HepG2 (cell line): ENCODE results near the gene ZWILCH. TPM values are rescaled to one million over a fixed set of nuclear protein-coding genes. Genes with fewer than 3 reads are reported as not detected.

Source experiments
- DR1 ChIP-seq: sonication (generic); formaldehyde crosslinking; IDR thresholded peaks from 2 replicates; pipeline ENCODE4 v1.8.0; 2021; ENCODE audit warnings: mild to moderate bottlenecking, missing genetic modification reagents, inconsistent platforms
- HES4 ChIP-seq: sonication (generic); formaldehyde crosslinking; IDR thresholded peaks from 2 replicates; pipeline ENCODE4 v1.9.0; 2021; ENCODE audit warnings: mild to moderate bottlenecking, missing genetic modification reagents, borderline replicate concordance
- JUND ChIP-seq: sonication (generic); formaldehyde crosslinking; IDR thresholded peaks from 2 replicates; pipeline ENCODE4 v1.8.0; 2022; ENCODE audit warnings: mild to moderate bottlenecking, missing genetic modification reagents
- MAZ ChIP-seq, 2 experiments: sonication (generic) in 1 of 2; formaldehyde crosslinking in 1 of 2; IDR thresholded peaks; 2 replicates each; pipeline versions ENCODE4 v1.5.0 to v1.6.1; 2012 to 2020; ENCODE audit warnings: low read depth in 2 of 2, mild to moderate bottlenecking in 2 of 2, borderline replicate concordance in 1 of 2, improper control_type of control experiment in 1 of 2, low read length in 1 of 2, missing genetic modification reagents in 1 of 2, moderate library complexity in 1 of 2
- MEF2D ChIP-seq: sonication (generic); formaldehyde crosslinking; IDR thresholded peaks from 2 replicates; pipeline ENCODE4 v1.5.1; 2020; ENCODE audit warnings: mild to moderate bottlenecking, missing genetic modification reagents
- MIER2 ChIP-seq: IDR thresholded peaks from 2 replicates; pipeline ENCODE4 v1.6.1; 2016; ENCODE audit warnings: missing biosample characterization, missing genetic modification reagents
- NAIF1 ChIP-seq: sonication (generic); formaldehyde crosslinking; IDR thresholded peaks from 2 replicates; pipeline ENCODE4 v1.5.0; 2020; ENCODE audit warnings: mild to moderate bottlenecking, missing genetic modification reagents, borderline replicate concordance
- RNF219 ChIP-seq: sonication (generic); formaldehyde crosslinking; IDR thresholded peaks from 2 replicates; pipeline ENCODE4 v1.5.0; 2020; ENCODE audit warnings: mild to moderate bottlenecking, missing genetic modification reagents
- RXRA ChIP-seq: sonication (generic); formaldehyde crosslinking; IDR thresholded peaks from 2 replicates; pipeline ENCODE4 v1.5.1; 2020; ENCODE audit warnings: missing genetic modification reagents
- SP2 ChIP-seq: sonication (generic); formaldehyde crosslinking; IDR thresholded peaks from 2 replicates; pipeline ENCODE4 v1.5.1; 2020; ENCODE audit warnings: mild to moderate bottlenecking, missing genetic modification reagents
- STAT5B ChIP-seq: sonication (generic); formaldehyde crosslinking; IDR thresholded peaks from 2 replicates; pipeline ENCODE4 v1.4.0; 2020; ENCODE audit warnings: missing genetic modification reagents
- THRA ChIP-seq: sonication (generic); formaldehyde crosslinking; IDR thresholded peaks from 2 replicates; pipeline ENCODE4 v1.4.0; 2020; ENCODE audit warnings: missing genetic modification reagents, borderline replicate concordance
- ZIK1 ChIP-seq: sonication (generic); formaldehyde crosslinking; IDR thresholded peaks from 2 replicates; pipeline ENCODE4 v1.5.0; 2020; ENCODE audit warnings: mild to moderate bottlenecking, low read depth, missing genetic modification reagents, borderline replicate concordance
- ZNF143 ChIP-seq: sonication (generic); formaldehyde crosslinking; IDR thresholded peaks from 2 replicates; pipeline ENCODE4 v1.4.0; 2020; ENCODE audit warnings: missing genetic modification reagents
- ZNF20 ChIP-seq: sonication (generic); formaldehyde crosslinking; IDR thresholded peaks from 2 replicates; pipeline ENCODE4 v1.4.0; 2020; ENCODE audit warnings: mild to moderate bottlenecking, moderate library complexity, missing genetic modification reagents
- ZNF274 ChIP-seq: sonication (generic); formaldehyde crosslinking; IDR thresholded peaks from 2 replicates; pipeline ENCODE4 v1.5.1; 2020; ENCODE audit warnings: mild to moderate bottlenecking, missing genetic modification reagents
- ZNF33A ChIP-seq: sonication (generic); formaldehyde crosslinking; IDR thresholded peaks from 2 replicates; pipeline ENCODE4 v1.5.1; 2020; ENCODE audit warnings: missing genetic modification reagents, mild to moderate bottlenecking, moderate library complexity, borderline replicate concordance
- ZNF441 ChIP-seq: sonication (generic); formaldehyde crosslinking; IDR thresholded peaks from 2 replicates; pipeline ENCODE4 v1.7.0; 2021; ENCODE audit warnings: missing genetic modification reagents, borderline replicate concordance
- ZNF451 ChIP-seq: sonication (generic); formaldehyde crosslinking; IDR thresholded peaks from 2 replicates; pipeline ENCODE4 v1.5.0; 2020; ENCODE audit warnings: mild to moderate bottlenecking, missing genetic modification reagents
- ZNF510 ChIP-seq: sonication (generic); formaldehyde crosslinking; IDR thresholded peaks from 2 replicates; pipeline ENCODE4 v1.4.0; 2020; ENCODE audit warnings: low read depth, mild to moderate bottlenecking, missing genetic modification reagents
- ZNF737 ChIP-seq: sonication (generic); formaldehyde crosslinking; IDR thresholded peaks from 2 replicates; pipeline ENCODE4 v1.5.0; 2020; ENCODE audit warnings: missing genetic modification reagents, mild to moderate bottlenecking, borderline replicate concordance
- ZNF891 ChIP-seq: sonication (generic); formaldehyde crosslinking; IDR thresholded peaks from 2 replicates; pipeline ENCODE4 v1.5.0; 2020; ENCODE audit warnings: mild to moderate bottlenecking, missing genetic modification reagents
- ZSCAN21 ChIP-seq: sonication (generic); formaldehyde crosslinking; IDR thresholded peaks from 2 replicates; pipeline ENCODE4 v1.8.0; 2022; ENCODE audit warnings: mild to moderate bottlenecking, missing genetic modification reagents, moderate library complexity, borderline replicate concordance
- polyA plus RNA-seq, 8 experiments: library from polyadenylated mRNA; depleted of rRNA in 3 of 8; stranded (reverse) in 7 of 8; unstranded in 1 of 8; fragments of >200 nt; fragmentation: Illumina TruSeq in 4 of 8; extraction: Trizol in 4 of 8; gene quantifications; 2 replicates each; pipeline versions ENCODE4 v1.2.1 to v1.2.3, GENCODE V29; 2011 to 2016; ENCODE audit warnings: low read depth in 4 of 8, missing spikeins in 1 of 8, mixed read lengths in 1 of 8; ENCODE audit not compliant: insufficient read depth in 1 of 8
- total RNA-seq, 5 experiments: library from RNA; depleted of rRNA; stranded (reverse); fragments of >200 nt; fragmentation: Illumina TruSeq; extraction: Trizol; gene quantifications; 2 replicates each; pipeline ENCODE4 v1.2.3, GENCODE V29; 2016; ENCODE audit warnings: low read depth in 1 of 5

ZWILCH gene
- total and polyA plus RNA-seq, 2 of the 13 experiments (the other 11 are each of a cell fraction or from before 2014, with no cell fraction given), result 9.5 to 27.8 TPM

- TF ChIP-seq JUND (CRISPR knock-in tag) (peak; percentile 73; the same call in 1 of the 2 replicates), ZNF451 (CRISPR knock-in tag) (0 out of 2 replicates have a peak, but pooled peaks have one; percentile 80), ZNF274 (peak; percentile 82; the same call in 1 of the 2 replicates), ZNF441 (CRISPR knock-in tag) (peak; percentile 31; the same call in 1 of the 2 replicates), ZNF33A (CRISPR knock-in tag) (peak; percentile 84; the same call in 1 of the 2 replicates), RXRA (no peak; the same call in 1 of the 2 replicates), HES4 (CRISPR knock-in tag) (no peak), SP2 (CRISPR knock-in tag) (no peak), STAT5B (CRISPR knock-in tag) (no peak), RNF219 (CRISPR knock-in tag) (no peak), ZNF143 (0 out of 2 replicates have a peak, but pooled peaks have one; percentile 27), ZSCAN21 (CRISPR knock-in tag) (peak; percentile 80), ZNF20 (CRISPR knock-in tag) (no peak), MIER2 (no peak), ZIK1 (CRISPR knock-in tag) (0 out of 2 replicates have a peak, but pooled peaks have one; percentile 75), THRA (CRISPR knock-in tag) (peak; percentile 45; the same call in 1 of the 2 replicates), MEF2D (CRISPR knock-in tag) (peak; percentile 67; the same call in 1 of the 2 replicates), ZNF891 (CRISPR knock-in tag) (peak; percentile 55; the same call in 1 of the 2 replicates), NAIF1 (CRISPR knock-in tag) (no peak), ZNF510 (CRISPR knock-in tag) (no peak), MAZ (IDR thresholded peaks at IDR 0.05; ENCODE audit: borderline replicate concordance, low read depth, low read length) (peak; percentile 74), MAZ (CRISPR knock-in tag; IDR thresholded peaks at IDR 0.05; ENCODE audit: low read depth) (peak; percentile 91), ZNF737 (CRISPR knock-in tag) (no peak; the same call in 1 of the 2 replicates), DR1 (CRISPR knock-in tag) (no peak; the same call in 1 of the 2 replicates)
Observed at GRCh38 chr15:66497502-66498455, 7.3 kb upstream of the ZWILCH start, which contains the start of gene SNAPC5 (continued).
